HepG2 (cell line): ENCODE data around the gene ITPR1.

Experiments
- ATF1 ChIP-seq: IDR thresholded peaks from 2 replicates; pipeline ENCODE4 v1.6.1; 2016; ENCODE audit warnings: mild to moderate bottlenecking, control low read depth
- KLF13 ChIP-seq: sonication (generic); formaldehyde crosslinking; IDR thresholded peaks from 2 replicates; pipeline ENCODE4 v1.4.0; 2020; ENCODE audit warnings: mild to moderate bottlenecking, missing genetic modification reagents
- NFE2L1 ChIP-seq: sonication (generic); formaldehyde crosslinking; IDR thresholded peaks from 2 replicates; pipeline ENCODE4 v1.4.0; 2020; ENCODE audit warnings: missing genetic modification reagents, mild to moderate bottlenecking, borderline replicate concordance
- PRMT3 ChIP-seq: sonication (generic); formaldehyde crosslinking; IDR thresholded peaks from 2 replicates; pipeline ENCODE4 v1.8.1; 2022; ENCODE audit warnings: low read depth, mild to moderate bottlenecking, moderate library complexity, missing genetic modification reagents, borderline replicate concordance
- SMAD3 ChIP-seq: sonication (generic); formaldehyde crosslinking; IDR thresholded peaks from 2 replicates; pipeline ENCODE4 v1.4.0; 2020; ENCODE audit warnings: missing genetic modification reagents
- SP1 ChIP-seq, 2 experiments: fragments of 450-650 bp in 1 of 2; sonication (generic) in 1 of 2; formaldehyde crosslinking in 1 of 2; IDR thresholded peaks; 2 replicates each; pipeline versions ENCODE4 v1.4.0 to v1.6.1; 2016 to 2020; ENCODE audit warnings: missing genetic modification reagents in 1 of 2
- TBP ChIP-seq: sonication (generic); formaldehyde crosslinking; IDR thresholded peaks from 2 replicates; pipeline ENCODE4 v1.5.0; 2020; ENCODE audit warnings: missing genetic modification reagents
- ZNF333 ChIP-seq: sonication (generic); formaldehyde crosslinking; IDR thresholded peaks from 2 replicates; pipeline ENCODE4 v1.4.0; 2020; ENCODE audit warnings: mild to moderate bottlenecking, missing genetic modification reagents, borderline replicate concordance
- ZSCAN9 ChIP-seq: IDR thresholded peaks from 2 replicates; pipeline ENCODE4 v1.6.1; 2016; ENCODE audit warnings: borderline replicate concordance
- TF ChIP-seq, protein P1 (sequence below): sonication (generic); formaldehyde crosslinking; IDR thresholded peaks from 2 replicates; pipeline ENCODE4 v1.5.0; 2020; ENCODE audit warnings: mild to moderate bottlenecking, missing genetic modification reagents, moderate library complexity
- TF ChIP-seq, protein P2 (sequence below): sonication (generic); formaldehyde crosslinking; IDR thresholded peaks from 2 replicates; pipeline ENCODE4 v1.4.0; 2020; ENCODE audit warnings: missing genetic modification reagents
- TF ChIP-seq, protein P3 (sequence below): sonication (generic); formaldehyde crosslinking; IDR thresholded peaks from 2 replicates; pipeline ENCODE4 v1.8.0; 2022; ENCODE audit warnings: missing genetic modification reagents, mild to moderate bottlenecking, moderate library complexity, borderline replicate concordance
- TF ChIP-seq, protein P4 (sequence below), 2 experiments: IDR thresholded peaks; 2 replicates each; pipeline ENCODE4 v1.6.1; 2011 to 2012; ENCODE audit warnings: low read length in 2 of 2, borderline replicate concordance in 1 of 2, low read depth in 1 of 2, mild to moderate bottlenecking in 1 of 2, moderate library complexity in 1 of 2
- TF ChIP-seq, protein P5 (sequence below): IDR thresholded peaks from 2 replicates; pipeline ENCODE4 v1.6.1; 2012; ENCODE audit warnings: inconsistent platforms

DNA sequence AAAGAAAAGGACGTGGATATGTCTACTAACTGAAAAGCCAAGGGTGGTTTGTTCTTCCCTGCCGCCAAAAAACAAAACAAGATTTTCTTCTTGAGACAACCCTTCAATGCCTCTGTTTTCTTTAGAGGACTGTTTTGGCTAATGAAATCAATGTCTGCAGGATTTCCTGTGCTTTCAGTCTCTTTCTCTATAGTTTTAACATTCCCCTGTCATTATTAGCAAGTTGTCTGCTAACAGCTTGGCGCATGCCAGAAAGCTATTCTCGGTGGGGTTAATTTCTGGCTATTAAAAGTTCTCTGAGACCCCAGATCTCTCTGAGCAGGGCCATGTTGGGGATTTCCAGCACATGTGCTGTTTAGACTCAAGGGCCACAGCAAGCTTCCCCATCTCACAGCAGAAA is 56.7 kb downstream of the ITPR1 start:
- TF ChIP-seq KLF13, result no peak
- TF ChIP-seq, protein P1, sequence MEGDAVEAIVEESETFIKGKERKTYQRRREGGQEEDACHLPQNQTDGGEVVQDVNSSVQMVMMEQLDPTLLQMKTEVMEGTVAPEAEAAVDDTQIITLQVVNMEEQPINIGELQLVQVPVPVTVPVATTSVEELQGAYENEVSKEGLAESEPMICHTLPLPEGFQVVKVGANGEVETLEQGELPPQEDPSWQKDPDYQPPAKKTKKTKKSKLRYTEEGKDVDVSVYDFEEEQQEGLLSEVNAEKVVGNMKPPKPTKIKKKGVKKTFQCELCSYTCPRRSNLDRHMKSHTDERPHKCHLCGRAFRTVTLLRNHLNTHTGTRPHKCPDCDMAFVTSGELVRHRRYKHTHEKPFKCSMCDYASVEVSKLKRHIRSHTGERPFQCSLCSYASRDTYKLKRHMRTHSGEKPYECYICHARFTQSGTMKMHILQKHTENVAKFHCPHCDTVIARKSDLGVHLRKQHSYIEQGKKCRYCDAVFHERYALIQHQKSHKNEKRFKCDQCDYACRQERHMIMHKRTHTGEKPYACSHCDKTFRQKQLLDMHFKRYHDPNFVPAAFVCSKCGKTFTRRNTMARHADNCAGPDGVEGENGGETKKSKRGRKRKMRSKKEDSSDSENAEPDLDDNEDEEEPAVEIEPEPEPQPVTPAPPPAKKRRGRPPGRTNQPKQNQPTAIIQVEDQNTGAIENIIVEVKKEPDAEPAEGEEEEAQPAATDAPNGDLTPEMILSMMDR (CRISPR knock-in tag), result no peak
- TF ChIP-seq ZSCAN9 (CRISPR knock-in tag), result no peak
- TF ChIP-seq, protein P2, sequence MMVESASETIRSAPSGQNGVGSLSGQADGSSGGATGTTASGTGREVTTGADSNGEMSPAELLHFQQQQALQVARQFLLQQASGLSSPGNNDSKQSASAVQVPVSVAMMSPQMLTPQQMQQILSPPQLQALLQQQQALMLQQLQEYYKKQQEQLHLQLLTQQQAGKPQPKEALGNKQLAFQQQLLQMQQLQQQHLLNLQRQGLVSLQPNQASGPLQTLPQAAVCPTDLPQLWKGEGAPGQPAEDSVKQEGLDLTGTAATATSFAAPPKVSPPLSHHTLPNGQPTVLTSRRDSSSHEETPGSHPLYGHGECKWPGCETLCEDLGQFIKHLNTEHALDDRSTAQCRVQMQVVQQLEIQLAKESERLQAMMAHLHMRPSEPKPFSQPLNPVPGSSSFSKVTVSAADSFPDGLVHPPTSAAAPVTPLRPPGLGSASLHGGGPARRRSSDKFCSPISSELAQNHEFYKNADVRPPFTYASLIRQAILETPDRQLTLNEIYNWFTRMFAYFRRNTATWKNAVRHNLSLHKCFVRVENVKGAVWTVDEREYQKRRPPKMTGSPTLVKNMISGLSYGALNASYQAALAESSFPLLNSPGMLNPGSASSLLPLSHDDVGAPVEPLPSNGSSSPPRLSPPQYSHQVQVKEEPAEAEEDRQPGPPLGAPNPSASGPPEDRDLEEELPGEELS, result no peak
- TF ChIP-seq TBP (CRISPR knock-in tag), result no peak
- no peak for TF ChIP-seq NFE2L1 (CRISPR knock-in tag)
- no peak for TF ChIP-seq ZNF333 (CRISPR knock-in tag)
- TF ChIP-seq, protein P3, sequence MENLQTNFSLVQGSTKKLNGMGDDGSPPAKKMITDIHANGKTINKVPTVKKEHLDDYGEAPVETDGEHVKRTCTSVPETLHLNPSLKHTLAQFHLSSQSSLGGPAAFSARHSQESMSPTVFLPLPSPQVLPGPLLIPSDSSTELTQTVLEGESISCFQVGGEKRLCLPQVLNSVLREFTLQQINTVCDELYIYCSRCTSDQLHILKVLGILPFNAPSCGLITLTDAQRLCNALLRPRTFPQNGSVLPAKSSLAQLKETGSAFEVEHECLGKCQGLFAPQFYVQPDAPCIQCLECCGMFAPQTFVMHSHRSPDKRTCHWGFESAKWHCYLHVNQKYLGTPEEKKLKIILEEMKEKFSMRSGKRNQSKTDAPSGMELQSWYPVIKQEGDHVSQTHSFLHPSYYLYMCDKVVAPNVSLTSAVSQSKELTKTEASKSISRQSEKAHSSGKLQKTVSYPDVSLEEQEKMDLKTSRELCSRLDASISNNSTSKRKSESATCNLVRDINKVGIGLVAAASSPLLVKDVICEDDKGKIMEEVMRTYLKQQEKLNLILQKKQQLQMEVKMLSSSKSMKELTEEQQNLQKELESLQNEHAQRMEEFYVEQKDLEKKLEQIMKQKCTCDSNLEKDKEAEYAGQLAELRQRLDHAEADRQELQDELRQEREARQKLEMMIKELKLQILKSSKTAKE (CRISPR knock-in tag), result no peak
- TF ChIP-seq PRMT3, result no peak
- TF ChIP-seq, protein P4, sequence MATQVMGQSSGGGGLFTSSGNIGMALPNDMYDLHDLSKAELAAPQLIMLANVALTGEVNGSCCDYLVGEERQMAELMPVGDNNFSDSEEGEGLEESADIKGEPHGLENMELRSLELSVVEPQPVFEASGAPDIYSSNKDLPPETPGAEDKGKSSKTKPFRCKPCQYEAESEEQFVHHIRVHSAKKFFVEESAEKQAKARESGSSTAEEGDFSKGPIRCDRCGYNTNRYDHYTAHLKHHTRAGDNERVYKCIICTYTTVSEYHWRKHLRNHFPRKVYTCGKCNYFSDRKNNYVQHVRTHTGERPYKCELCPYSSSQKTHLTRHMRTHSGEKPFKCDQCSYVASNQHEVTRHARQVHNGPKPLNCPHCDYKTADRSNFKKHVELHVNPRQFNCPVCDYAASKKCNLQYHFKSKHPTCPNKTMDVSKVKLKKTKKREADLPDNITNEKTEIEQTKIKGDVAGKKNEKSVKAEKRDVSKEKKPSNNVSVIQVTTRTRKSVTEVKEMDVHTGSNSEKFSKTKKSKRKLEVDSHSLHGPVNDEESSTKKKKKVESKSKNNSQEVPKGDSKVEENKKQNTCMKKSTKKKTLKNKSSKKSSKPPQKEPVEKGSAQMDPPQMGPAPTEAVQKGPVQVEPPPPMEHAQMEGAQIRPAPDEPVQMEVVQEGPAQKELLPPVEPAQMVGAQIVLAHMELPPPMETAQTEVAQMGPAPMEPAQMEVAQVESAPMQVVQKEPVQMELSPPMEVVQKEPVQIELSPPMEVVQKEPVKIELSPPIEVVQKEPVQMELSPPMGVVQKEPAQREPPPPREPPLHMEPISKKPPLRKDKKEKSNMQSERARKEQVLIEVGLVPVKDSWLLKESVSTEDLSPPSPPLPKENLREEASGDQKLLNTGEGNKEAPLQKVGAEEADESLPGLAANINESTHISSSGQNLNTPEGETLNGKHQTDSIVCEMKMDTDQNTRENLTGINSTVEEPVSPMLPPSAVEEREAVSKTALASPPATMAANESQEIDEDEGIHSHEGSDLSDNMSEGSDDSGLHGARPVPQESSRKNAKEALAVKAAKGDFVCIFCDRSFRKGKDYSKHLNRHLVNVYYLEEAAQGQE (IDR thresholded peaks at IDR 0.05; ENCODE audit: borderline replicate concordance in 1 of 2, low read depth in 1 of 2, low read length in 2 of 2), result no peak
- TF ChIP-seq SP1 (IDR thresholded peaks at IDR 0.05), result no peak
- TF ChIP-seq SP1 (CRISPR knock-in tag; IDR thresholded peaks at IDR 0.05), result no peak
- TF ChIP-seq, protein P5, sequence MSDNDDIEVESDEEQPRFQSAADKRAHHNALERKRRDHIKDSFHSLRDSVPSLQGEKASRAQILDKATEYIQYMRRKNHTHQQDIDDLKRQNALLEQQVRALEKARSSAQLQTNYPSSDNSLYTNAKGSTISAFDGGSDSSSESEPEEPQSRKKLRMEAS, result no peak
- no peak for TF ChIP-seq SMAD3 (CRISPR knock-in tag)
- TF ChIP-seq ATF1 (CRISPR knock-in tag), result no peak
